ENCODE results near the gene AKT1. TPM values are rescaled to one million over a fixed set of nuclear protein-coding genes. Genes with fewer than 3 reads are reported as not detected.

AKT1 gene
- total RNA-seq, 3 donors from 2014 or later, result 91.9 to 119 (median 116) TPM

GRCh38 chr14:104773505-104774452 lies 21.8 kb downstream of the AKT1 start:
- no peaks in the 10 kb centered on the region for H3K27me3 ChIP-seq
- peaks cover 0 to 2% of the 10 kb centered on the region in 2 donors for H3K4me1 ChIP-seq
- no peaks in the 10 kb centered on the region for H3K9me3 ChIP-seq
- no peak for DNase-seq (ENCODE audit: low spot score in 2 of 2)
- H3K4me3 ChIP-seq, result no peak overlapping the region
- intact Hi-C loops (cut with DNase I; ENCODE audit: low total_unique reads), result no loop called here
- peak overlapping the region in 1 of 2 donors; percentile 25 for H3K27ac ChIP-seq
- TF ChIP-seq POLR2AphosphoS5 (IDR thresholded peaks at IDR 0.05) (no peak), CTCF (IDR thresholded peaks at IDR 0.05) (no peak), POLR2A (IDR thresholded peaks at IDR 0.05) (no peak)
- no peaks in the 10 kb centered on the region for H3K36me3 ChIP-seq

GRCh38 chr14:104772707-104773504 lies 22.6 kb downstream of the AKT1 start:
- intact Hi-C loops (cut with DNase I; ENCODE audit: low total_unique reads), result no loop called here
- peaks cover 0 to 5% of the 10 kb centered on the region in 2 donors for H3K4me1 ChIP-seq
- no peak overlapping the region for H3K4me3 ChIP-seq
- H3K27ac ChIP-seq, result no peak overlapping the region
- TF ChIP-seq CTCF (IDR thresholded peaks at IDR 0.05), result no peak
- TF ChIP-seq POLR2A (IDR thresholded peaks at IDR 0.05), result no peak
- TF ChIP-seq POLR2AphosphoS5 (IDR thresholded peaks at IDR 0.05), result no peak
- no peak for DNase-seq (ENCODE audit: low spot score in 2 of 2)
- H3K36me3 ChIP-seq, result no peaks in the 10 kb centered on the region
- H3K9me3 ChIP-seq, result no peaks in the 10 kb centered on the region
- H3K27me3 ChIP-seq, result no peaks in the 10 kb centered on the region

GRCh38 chr14:104771918-104772706 lies 23.4 kb downstream of the AKT1 start:
- Histone ChIP-seq H3K4me3 (no peak overlapping the region), H3K4me1 (peaks cover 0 to 5% of the 10 kb centered on the region in 2 donors), H3K27me3 (no peaks in the 10 kb centered on the region), H3K27ac (no peak overlapping the region), H3K9me3 (no peaks in the 10 kb centered on the region), H3K36me3 (no peaks in the 10 kb centered on the region)
- intact Hi-C loops (cut with DNase I; ENCODE audit: low total_unique reads), result loop anchor here (2.0 kb wide), 1 partner anchor 53 kb away; no protein-coding TSS in a partner anchor
- no peak for DNase-seq (ENCODE audit: low spot score in 2 of 2)
- TF ChIP-seq CTCF (IDR thresholded peaks at IDR 0.05) (no peak), POLR2AphosphoS5 (IDR thresholded peaks at IDR 0.05) (no peak), POLR2A (IDR thresholded peaks at IDR 0.05) (no peak)

GRCh38 chr14:104771374-104771773 lies 24.2 kb downstream of the AKT1 start:
- DNase-seq (ENCODE audit: low spot score in 2 of 2), result no peak
- no peak for TF ChIP-seq POLR2A (IDR thresholded peaks at IDR 0.05)
- TF ChIP-seq CTCF (IDR thresholded peaks at IDR 0.05), result no peak
- TF ChIP-seq POLR2AphosphoS5 (IDR thresholded peaks at IDR 0.05), result no peak
- Histone ChIP-seq H3K9me3 (no peaks in the 10 kb centered on the region), H3K27ac (no peak overlapping the region), H3K27me3 (no peaks in the 10 kb centered on the region), H3K4me3 (no peak overlapping the region), H3K4me1 (peaks cover 0 to 5% of the 10 kb centered on the region in 2 donors), H3K36me3 (no peaks in the 10 kb centered on the region)
- intact Hi-C loops (cut with DNase I; ENCODE audit: low total_unique reads), result loop anchor here (2.0 kb wide), 1 partner anchor 53 kb away; no protein-coding TSS in a partner anchor
